ENCODE results near the gene EIF4B. TPM values are rescaled to one million over a fixed set of nuclear protein-coding genes. Genes with fewer than 3 reads are reported as not detected.

Gene EIF4B
- total RNA-seq, 4 donors from 2014 or later, result 400 to 648 (median 576) TPM

DNA sequence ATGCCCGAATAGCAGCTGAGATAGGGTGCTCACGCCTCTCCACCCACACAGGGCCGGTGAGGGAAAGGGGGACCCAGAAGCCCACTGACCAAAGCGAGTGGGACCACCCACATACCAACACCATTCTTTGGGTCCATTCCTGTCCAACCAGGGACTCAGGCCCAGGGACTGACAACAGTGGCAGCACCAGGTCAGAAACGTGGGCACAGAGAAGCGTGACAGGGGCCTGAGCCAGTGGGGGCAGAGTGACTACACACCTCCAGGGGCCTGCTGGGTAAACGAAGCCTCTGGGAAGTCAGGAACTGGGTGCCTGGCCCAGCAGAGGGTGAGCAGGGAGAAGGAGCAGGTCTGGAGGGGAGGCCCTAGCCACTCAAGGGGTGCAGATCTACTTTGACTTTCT is 59.2 kb downstream of the EIF4B start:
- intact Hi-C loops (cut with DNase I), result no loop called here
- peaks cover 10 to 82% (median 79%) of the 10 kb centered on the region in 4 donors for H3K36me3 ChIP-seq
- WGBS, result 73% methylated on average over 7 of the region's 7 CpGs
- peak overlapping the region in 1 of 4 donors; percentile 35 for H3K4me3 ChIP-seq
- H3K27me3 ChIP-seq, result no peaks in the 10 kb centered on the region
- H3K9me3 ChIP-seq, result no peaks in the 10 kb centered on the region
- peak overlapping the region; percentile 82 to 95 (median 88) for H3K27ac ChIP-seq (replicated peaks in 1 of 4)
- TF ChIP-seq CTCF (IDR thresholded peaks at IDR 0.05) (no peak), POLR2AphosphoS5 (IDR thresholded peaks at IDR 0.05) (no peak), EP300 (IDR thresholded peaks at IDR 0.05) (no peak), POLR2A (IDR thresholded peaks at IDR 0.05; ENCODE audit: low read depth) (no peak)
- no peak for DNase-seq (ENCODE audit: extremely low spot score)
- H3K4me1 ChIP-seq, result peaks cover 89 to 100% (median 99%) of the 10 kb centered on the region in 4 donors

DNA sequence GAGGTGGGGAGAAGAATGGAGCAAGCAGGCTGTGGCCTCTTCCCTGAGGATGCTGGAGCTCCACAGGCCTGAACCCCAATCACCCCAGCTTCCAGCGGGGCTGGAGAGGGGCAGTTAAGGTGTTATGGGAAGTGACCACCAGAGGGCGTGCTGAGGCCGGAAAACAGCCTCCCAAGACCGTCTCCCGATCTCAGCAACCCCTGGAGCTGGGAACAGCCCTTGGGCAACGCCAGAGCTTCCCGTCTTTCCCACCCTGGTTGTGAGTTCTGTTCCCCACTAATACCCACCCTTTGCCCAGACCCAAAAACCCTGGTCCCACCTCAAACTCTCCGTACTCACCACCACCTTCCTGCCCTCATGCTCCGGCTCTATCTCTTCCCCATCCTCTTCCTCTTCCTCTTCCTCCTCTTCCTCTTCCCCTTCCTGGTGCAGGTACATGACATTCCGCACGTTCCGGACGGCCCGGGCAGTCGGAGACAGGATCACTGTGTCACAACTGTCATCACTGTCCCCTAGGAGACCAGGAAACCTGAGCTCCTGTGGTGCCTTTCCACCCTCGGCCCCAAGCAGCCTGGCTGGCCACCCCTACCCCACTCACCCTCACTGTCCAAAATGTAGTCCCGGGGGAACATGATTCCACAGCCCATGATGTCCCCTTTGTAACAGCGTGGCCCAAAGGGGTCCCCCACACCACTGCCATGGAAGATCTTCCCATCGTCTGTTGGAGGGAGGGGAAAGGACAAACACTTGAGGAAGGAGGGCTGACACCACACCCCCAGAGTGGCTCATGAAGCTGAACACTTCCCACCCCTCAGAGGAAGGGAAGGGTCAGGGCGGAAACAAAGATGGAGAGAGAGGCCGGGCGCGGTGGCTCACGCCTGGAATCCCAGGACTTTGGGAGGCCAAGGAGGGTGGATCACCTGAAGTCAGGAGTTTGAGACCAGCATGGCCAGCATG is 60.0 kb downstream of the EIF4B start:
- Histone ChIP-seq H3K27me3 (no peaks in the 10 kb centered on the region), H3K4me1 (peaks cover 89 to 100% (median 99%) of the 10 kb centered on the region in 4 donors), H3K9me3 (no peaks in the 10 kb centered on the region), H3K27ac (replicated peaks in 1 of 4) (peak overlapping the region; percentile 82 to 95 (median 88)), H3K4me3 (peak overlapping the region; percentile 8 to 35 (median 20)), H3K36me3 (peaks cover 9 to 75% (median 71%) of the 10 kb centered on the region in 4 donors)
- intact Hi-C loops (cut with DNase I), result loop anchor here (1.0 to 2.0 kb wide), 2 partner anchors 33 to 125 kb away; no protein-coding TSS in a partner anchor
- TF ChIP-seq POLR2A (IDR thresholded peaks at IDR 0.05; ENCODE audit: low read depth), result no peak
- peak; percentile 64 to 71 for TF ChIP-seq POLR2AphosphoS5 (IDR thresholded peaks at IDR 0.05)
- TF ChIP-seq CTCF (IDR thresholded peaks at IDR 0.05), result peak; percentile 92 to 94 (median 93)
- WGBS, result 36% methylated on average over 23 of the region's 24 CpGs
- no peak for DNase-seq (ENCODE audit: extremely low spot score)

GRCh38 chr12:53067074-53067992 is 61.1 kb downstream of the EIF4B start:
- no peaks in the 10 kb centered on the region for H3K9me3 ChIP-seq
- no peak overlapping the region for H3K4me3 ChIP-seq
- peaks cover 89 to 100% (median 99%) of the 10 kb centered on the region in 4 donors for H3K4me1 ChIP-seq
- TF ChIP-seq POLR2AphosphoS5 (IDR thresholded peaks at IDR 0.05), result peak in 1 of 2 donors; percentile 27
- TF ChIP-seq POLR2A (IDR thresholded peaks at IDR 0.05; ENCODE audit: low read depth), result no peak
- intact Hi-C loops (cut with DNase I), result loop anchor here (2.0 kb wide), 1 partner anchor 123 kb away; no protein-coding TSS in a partner anchor
- DNase-seq (ENCODE audit: extremely low spot score), result no peak
- H3K27me3 ChIP-seq, result no peaks in the 10 kb centered on the region
- H3K27ac ChIP-seq (replicated peaks in 1 of 4), result peak overlapping the region; percentile 83 to 95 (median 90)
- peaks cover 9 to 64% (median 60%) of the 10 kb centered on the region in 4 donors for H3K36me3 ChIP-seq
- 78% methylated on average over 7 of the region's 7 CpGs for WGBS

- WGBS, result 81% methylated on average over 13 of the region's 13 CpGs
- H3K27me3 ChIP-seq, result no peaks in the 10 kb centered on the region
Measured at GRCh38 chr12:53067993-53068770, 61.9 kb downstream of the EIF4B start.

More at GRCh38 chr12:53067993-53068770, 61.9 kb downstream of the EIF4B start:
- DNase-seq (ENCODE audit: extremely low spot score), result peak; percentile 90
- Histone ChIP-seq H3K4me1 (peaks cover 89 to 100% (median 99%) of the 10 kb centered on the region in 4 donors), H3K4me3 (no peak overlapping the region), H3K9me3 (no peaks in the 10 kb centered on the region), H3K27ac (replicated peaks in 1 of 4) (peak overlapping the region; percentile 83 to 95 (median 90)), H3K36me3 (peaks cover 9 to 62% (median 54%) of the 10 kb centered on the region in 4 donors)
- TF ChIP-seq POLR2AphosphoS5 (IDR thresholded peaks at IDR 0.05), result no peak
- no peak for TF ChIP-seq POLR2A (IDR thresholded peaks at IDR 0.05; ENCODE audit: low read depth)
- no peak for TF ChIP-seq EP300 (IDR thresholded peaks at IDR 0.05)
- no peak for TF ChIP-seq CTCF (IDR thresholded peaks at IDR 0.05)
- intact Hi-C loops (cut with DNase I), result loop anchor here (2.0 kb wide), 1 partner anchor 123 kb away; no protein-coding TSS in a partner anchor

Data from esophagus muscularis mucosa (tissue), 4 donors.